HG02610 (cell line): ENCODE measurements around the gene NAT14.
"Not testable (repeated sequence)": the region's sequence is repeated elsewhere in the genome, so short reads cannot be mapped to it uniquely, and the experiment has no call there.

Source experiments
- ATAC-seq: cut with Tn5 transposase; IDR thresholded peaks from one replicate; pipeline ENCODE4 v1.9.1; 2021; ENCODE audit warnings: mild to moderate bottlenecking, moderate library complexity; ENCODE audit not compliant: unreplicated experiment

NAT14 gene

GRCh38 chr19:55534280-55534679, 49.3 kb downstream of the NAT14 start:
- ATAC-seq: not testable (repeated sequence)

GRCh38 chr19:55535173-55535964, 50.4 kb downstream of the NAT14 start:
- ATAC-seq: no peak

- ATAC-seq: no peak
Measured at GRCh38 chr19:55535965-55536350, 51.0 kb downstream of the NAT14 start.

- ATAC-seq: no peak
Measured at GRCh38 chr19:55536366-55536765, 51.4 kb downstream of the NAT14 start.
